OCI-LY1 (cell line): ENCODE measurements around the gene CHRNB1.

Experiments
- H2AFZ ChIP-seq: fragments of 200-600 bp; sonication (generic), shearing (Covaris generic); 2 replicates; pipeline ENCODE4 v1.6.0; 2014; ENCODE audit warnings: antibody characterized with exemption, mild to moderate bottlenecking, low read length
- H3F3A ChIP-seq: fragments of 200-600 bp; sonication (generic), shearing (Covaris generic); 2 replicates; pipeline ENCODE4 v1.6.0; 2014; ENCODE audit warnings: mild to moderate bottlenecking, antibody characterized with exemption, low read length, moderate library complexity; ENCODE audit not compliant: insufficient read depth
- H3K27ac ChIP-seq: fragments of 200-600 bp; sonication (generic); 2 replicates; pipeline ENCODE4 v1.5.1; 2014; ENCODE audit warnings: low read length, mixed run types, mild to moderate bottlenecking, low read depth; ENCODE audit not compliant: poor library complexity, severe bottlenecking
- H3K27me3 ChIP-seq: fragments of 200-600 bp; sonication (generic); 2 replicates; pipeline ENCODE4 v1.6.0; 2014; ENCODE audit warnings: antibody characterized with exemption, mild to moderate bottlenecking, low read length, moderate library complexity; ENCODE audit not compliant: insufficient read depth
- H3K36me3 ChIP-seq: fragments of 200-600 bp; sonication (generic); 2 replicates; pipeline ENCODE4 v1.6.1; 2014; ENCODE audit warnings: mild to moderate bottlenecking, antibody characterized with exemption, low read length, moderate library complexity, mixed read lengths; ENCODE audit not compliant: insufficient read depth
- H3K4me1 ChIP-seq: fragments of 200-600 bp; sonication (generic); 2 replicates; pipeline ENCODE4 v1.5.1; 2014; ENCODE audit warnings: mild to moderate bottlenecking, low read length, moderate library complexity; ENCODE audit not compliant: insufficient read depth, severe bottlenecking
- H3K4me2 ChIP-seq: fragments of 200-600 bp; sonication (generic), shearing (Covaris generic); 2 replicates; pipeline ENCODE4 v1.6.1; 2014; ENCODE audit warnings: low read length
- H3K4me3 ChIP-seq: fragments of 200-600 bp; sonication (generic); 2 replicates; pipeline ENCODE4 v1.5.1; 2014; ENCODE audit warnings: low read length, low read depth, mild to moderate bottlenecking, mixed read lengths; ENCODE audit not compliant: poor library complexity, severe bottlenecking
- H3K79me2 ChIP-seq: fragments of 200-600 bp; shearing (Covaris generic); 2 replicates; pipeline ENCODE4 v1.6.1; 2016; ENCODE audit warnings: mixed run types, low read length, mixed read lengths; ENCODE audit not compliant: insufficient read depth
- H3K9ac ChIP-seq: fragments of 200-600 bp; sonication (generic), shearing (Covaris generic); 2 replicates; pipeline ENCODE4 v1.6.1; 2014; ENCODE audit warnings: mild to moderate bottlenecking, low read length, mixed read lengths
- H3K9me2 ChIP-seq: fragments of 200-600 bp; sonication (generic), shearing (Covaris generic); 2 replicates; pipeline ENCODE4 v1.6.1; 2014; ENCODE audit warnings: low read depth, mild to moderate bottlenecking, low read length, mixed read lengths
- H3K9me3 ChIP-seq: fragments of 200-600 bp; shearing (Covaris generic); 2 replicates; pipeline ENCODE4 v1.6.1; 2014; ENCODE audit warnings: low read length, mixed read lengths
- H4K20me1 ChIP-seq: fragments of 200-600 bp; sonication (generic), shearing (Covaris generic); 2 replicates; pipeline ENCODE4 v1.6.0; 2016; ENCODE audit warnings: mild to moderate bottlenecking, low read length; ENCODE audit not compliant: insufficient read depth
- CTCF ChIP-seq: fragments of 200-600 bp; sonication (generic), shearing (Covaris generic); IDR thresholded peaks from 2 replicates; pipeline ENCODE4 v1.5.1; 2017; ENCODE audit warnings: mild to moderate bottlenecking, antibody characterized with exemption, low read length, moderate library complexity, mixed read lengths
- EZH2 ChIP-seq: fragments of 200-600 bp; sonication (generic), shearing (Covaris generic); IDR thresholded peaks from 2 replicates; pipeline ENCODE4 v1.8.0; 2017; ENCODE audit warnings: borderline replicate concordance, mixed run types, mild to moderate bottlenecking, antibody characterized with exemption, low read length, moderate library complexity, mixed read lengths

Gene CHRNB1

GRCh38 chr17:7408863-7409262, 36.0 kb upstream of the CHRNB1 start:
- Histone ChIP-seq H3K4me1 (peaks cover 6% of the 10 kb centered on the region), H3K27ac (no peak overlapping the region)
- no peak for TF ChIP-seq CTCF
- no peak for TF ChIP-seq EZH2

DNA sequence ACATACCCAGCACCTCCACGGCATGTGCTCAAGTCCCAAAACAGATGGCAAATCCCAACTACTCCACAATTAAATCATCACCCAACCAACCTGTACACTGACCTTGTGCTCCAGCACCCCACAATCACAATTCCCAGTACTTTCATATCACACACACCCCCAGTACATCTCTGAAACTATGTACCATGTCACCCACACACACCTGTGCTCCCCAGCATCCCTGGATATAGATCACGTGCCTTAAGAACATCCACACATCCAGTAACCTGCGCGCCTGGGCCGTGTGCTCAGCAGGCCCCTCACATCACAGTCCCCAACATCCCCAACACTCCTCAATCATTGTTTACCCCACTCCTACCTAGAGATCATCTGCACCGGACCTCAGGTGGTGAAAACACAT, 35.1 kb upstream of the CHRNB1 start:
- Histone ChIP-seq H3K9me3 (no peaks in the 10 kb centered on the region), H3K9ac (no peak overlapping the region), H4K20me1 (no peaks in the 10 kb centered on the region), H3K36me3 (no peaks in the 10 kb centered on the region), H3K4me2 (no peak overlapping the region), H2AFZ (no peak overlapping the region), H3K79me2 (no peaks in the 10 kb centered on the region), H3K4me3 (no peak overlapping the region), H3F3A (0 out of 2 replicates have a peak, but pooled peaks cover 3% of the 10 kb centered on the region), H3K4me1 (peaks cover 6% of the 10 kb centered on the region), H3K27ac (no peak overlapping the region), H3K9me2 (no peaks in the 10 kb centered on the region), H3K27me3 (peaks cover 11% of the 10 kb centered on the region)
- TF ChIP-seq EZH2 (no peak), CTCF (no peak)

More at GRCh38 chr17:7408863-7409262, 36.0 kb upstream of the CHRNB1 start:
- Histone ChIP-seq H3K4me3 (no peak overlapping the region), H4K20me1 (no peaks in the 10 kb centered on the region), H3F3A (0 out of 2 replicates have a peak, but pooled peaks cover 3% of the 10 kb centered on the region), H2AFZ (no peak overlapping the region), H3K27me3 (peaks cover 9% of the 10 kb centered on the region), H3K36me3 (no peaks in the 10 kb centered on the region), H3K79me2 (no peaks in the 10 kb centered on the region), H3K9ac (no peak overlapping the region), H3K4me2 (no peak overlapping the region), H3K9me3 (no peaks in the 10 kb centered on the region), H3K9me2 (no peaks in the 10 kb centered on the region)

GRCh38 chr17:7410634-7411426, 34.0 kb upstream of the CHRNB1 start:
- no peaks in the 10 kb centered on the region for H4K20me1 ChIP-seq
- H3K9me2 ChIP-seq, result no peaks in the 10 kb centered on the region
- H3K27ac ChIP-seq, result no peak overlapping the region
- no peaks in the 10 kb centered on the region for H3K4me1 ChIP-seq
- TF ChIP-seq CTCF (no peak), EZH2 (no peak)
- H3F3A ChIP-seq, result 0 out of 2 replicates have a peak, but pooled peaks cover under 1% of the 10 kb centered on the region
- H3K4me3 ChIP-seq, result no peak overlapping the region
- H3K4me2 ChIP-seq, result no peak overlapping the region
- H3K36me3 ChIP-seq, result no peaks in the 10 kb centered on the region
- H3K9me3 ChIP-seq, result no peaks in the 10 kb centered on the region
- H2AFZ ChIP-seq, result no peak overlapping the region
- no peaks in the 10 kb centered on the region for H3K79me2 ChIP-seq
- H3K27me3 ChIP-seq, result peaks cover 9% of the 10 kb centered on the region
- H3K9ac ChIP-seq, result no peak overlapping the region
